Fibroblast of gingiva (primary cell): ENCODE measurements around the gene PRKN.

Source experiments
- DNase-seq: peaks from one replicate; pipeline ENCODE4 v3.0.0-alpha.2; 2011; ENCODE audit warnings: low read depth

PRKN gene

GRCh38 chr6:161487217-161487531, 1240.4 kb downstream of the PRKN start:
- DNase-seq = no peak

GRCh38 chr6:161486361-161487216, 1241.0 kb downstream of the PRKN start:
- peak; percentile 13 for DNase-seq

GRCh38 chr6:161482517-161482858, 1245.1 kb downstream of the PRKN start:
- peak; percentile 33 for DNase-seq

- no peak for DNase-seq
These were observed 1245.6 kb downstream of the PRKN start for GRCh38 chr6:161481786-161482516.

GRCh38 chr6:161480421-161481155, 1247.0 kb downstream of the PRKN start:
- no peak for DNase-seq

GRCh38 chr6:161479376-161479775, 1248.2 kb downstream of the PRKN start:
- DNase-seq = no peak

GRCh38 chr6:161477876-161478425, 1249.6 kb downstream of the PRKN start:
- no peak for DNase-seq

GRCh38 chr6:161476711-161477110, 1250.9 kb downstream of the PRKN start:
- peak; percentile 18 for DNase-seq

GRCh38 chr6:161465403-161465802, 1262.2 kb downstream of the PRKN start:
- DNase-seq = no peak

GRCh38 chr6:161463071-161463470, 1264.5 kb downstream of the PRKN start:
- no peak for DNase-seq

GRCh38 chr6:161462148-161462547, 1265.4 kb downstream of the PRKN start:
- no peak for DNase-seq

- DNase-seq = no peak
These were observed 1268.5 kb downstream of the PRKN start for GRCh38 chr6:161459008-161459615.

- DNase-seq = no peak
These were observed 1269.2 kb downstream of the PRKN start for GRCh38 chr6:161458201-161458951.

GRCh38 chr6:161455848-161456247, 1271.7 kb downstream of the PRKN start:
- DNase-seq = no peak

- DNase-seq = no peak
These were observed 1274.0 kb downstream of the PRKN start for GRCh38 chr6:161453558-161453957.

- no peak for DNase-seq
These were observed 1275.3 kb downstream of the PRKN start for GRCh38 chr6:161452241-161452640.

- DNase-seq = no peak
These were observed 1278.0 kb downstream of the PRKN start for GRCh38 chr6:161449521-161449920.

GRCh38 chr6:161446949-161447348, 1280.6 kb downstream of the PRKN start:
- DNase-seq = no peak

GRCh38 chr6:161446296-161446925, 1281.2 kb downstream of the PRKN start:
- DNase-seq = no peak

- DNase-seq = no peak
These were observed 1282.4 kb downstream of the PRKN start for GRCh38 chr6:161445021-161445799.
